Osteocyte (in vitro differentiated cells): ENCODE results near the gene POLR3K. TPM values are rescaled to one million over a fixed set of nuclear protein-coding genes. Genes with fewer than 3 reads are reported as not detected.

Experiments
- DNase-seq: peaks from one replicate; pipeline ENCODE4 v3.0.0; 2021; ENCODE audit warnings: mixed read lengths; ENCODE audit not compliant: unreplicated experiment; ENCODE audit errors: extremely low spot score
- H3K27ac Mint-ChIP-seq: one replicate; pipeline ENCODE4 v1.8.0; 2021; ENCODE audit warnings: mild to moderate bottlenecking, mixed read lengths; ENCODE audit not compliant: unreplicated experiment
- H3K27me3 Mint-ChIP-seq: one replicate; pipeline ENCODE4 v1.8.0; 2021; ENCODE audit warnings: mixed read lengths; ENCODE audit not compliant: unreplicated experiment
- H3K36me3 Mint-ChIP-seq: one replicate; pipeline ENCODE4 v1.8.0; 2021; ENCODE audit warnings: mixed read lengths; ENCODE audit not compliant: unreplicated experiment
- H3K4me1 Mint-ChIP-seq: one replicate; pipeline ENCODE4 v1.8.0; 2021; ENCODE audit warnings: mixed read lengths; ENCODE audit not compliant: unreplicated experiment
- H3K4me3 Mint-ChIP-seq: one replicate; pipeline ENCODE4 v1.8.0; 2021; ENCODE audit warnings: mild to moderate bottlenecking, moderate library complexity, mixed read lengths; ENCODE audit not compliant: unreplicated experiment
- H3K9me3 Mint-ChIP-seq: one replicate; pipeline ENCODE4 v1.8.0; 2021; ENCODE audit warnings: mixed read lengths; ENCODE audit not compliant: unreplicated experiment
- total RNA-seq: library from RNA; stranded (reverse); gene quantifications from 2 replicates; pipeline ENCODE4 v1.2.1, GENCODE V29; 2021
- TF ChIP-seq, protein P1 (sequence below): fragments of 200-600 bp; sonication (generic); IDR thresholded peaks from 2 replicates; pipeline ENCODE4 v1.5.0; 2021; ENCODE audit warnings: antibody characterized with exemption, mild to moderate bottlenecking, moderate library complexity

Gene POLR3K
- total RNA-seq, 1 donor from 2014 or later: 10.3 TPM

- peak overlapping the region; percentile 82 for H3K4me3 Mint-ChIP-seq
- H3K9me3 Mint-ChIP-seq: no peaks in the 10 kb centered on the region
- no peak for DNase-seq
- TF ChIP-seq, protein P1, sequence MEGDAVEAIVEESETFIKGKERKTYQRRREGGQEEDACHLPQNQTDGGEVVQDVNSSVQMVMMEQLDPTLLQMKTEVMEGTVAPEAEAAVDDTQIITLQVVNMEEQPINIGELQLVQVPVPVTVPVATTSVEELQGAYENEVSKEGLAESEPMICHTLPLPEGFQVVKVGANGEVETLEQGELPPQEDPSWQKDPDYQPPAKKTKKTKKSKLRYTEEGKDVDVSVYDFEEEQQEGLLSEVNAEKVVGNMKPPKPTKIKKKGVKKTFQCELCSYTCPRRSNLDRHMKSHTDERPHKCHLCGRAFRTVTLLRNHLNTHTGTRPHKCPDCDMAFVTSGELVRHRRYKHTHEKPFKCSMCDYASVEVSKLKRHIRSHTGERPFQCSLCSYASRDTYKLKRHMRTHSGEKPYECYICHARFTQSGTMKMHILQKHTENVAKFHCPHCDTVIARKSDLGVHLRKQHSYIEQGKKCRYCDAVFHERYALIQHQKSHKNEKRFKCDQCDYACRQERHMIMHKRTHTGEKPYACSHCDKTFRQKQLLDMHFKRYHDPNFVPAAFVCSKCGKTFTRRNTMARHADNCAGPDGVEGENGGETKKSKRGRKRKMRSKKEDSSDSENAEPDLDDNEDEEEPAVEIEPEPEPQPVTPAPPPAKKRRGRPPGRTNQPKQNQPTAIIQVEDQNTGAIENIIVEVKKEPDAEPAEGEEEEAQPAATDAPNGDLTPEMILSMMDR: no peak
- no peaks in the 10 kb centered on the region for H3K27me3 Mint-ChIP-seq
- H3K4me1 Mint-ChIP-seq: peaks cover 78% of the 10 kb centered on the region
- no peaks in the 10 kb centered on the region for H3K36me3 Mint-ChIP-seq
- H3K27ac Mint-ChIP-seq: peak overlapping the region; percentile 90
Observed at GRCh38 chr16:71540-72401, 18.4 kb upstream of the POLR3K start.

GRCh38 chr16:71210-71539 lies 17.8 kb upstream of the POLR3K start:
- H3K27ac Mint-ChIP-seq: peak overlapping the region; percentile 90
- H3K4me1 Mint-ChIP-seq: peaks cover 72% of the 10 kb centered on the region
- no peaks in the 10 kb centered on the region for H3K27me3 Mint-ChIP-seq
- H3K4me3 Mint-ChIP-seq: peak overlapping the region; percentile 82
- H3K9me3 Mint-ChIP-seq: no peaks in the 10 kb centered on the region
- TF ChIP-seq, protein P1: no peak
- no peaks in the 10 kb centered on the region for H3K36me3 Mint-ChIP-seq
- no peak for DNase-seq

- no peaks in the 10 kb centered on the region for H3K9me3 Mint-ChIP-seq
- H3K4me1 Mint-ChIP-seq: peaks cover 60% of the 10 kb centered on the region
- no peaks in the 10 kb centered on the region for H3K27me3 Mint-ChIP-seq
- TF ChIP-seq, protein P1: no peak
- H3K4me3 Mint-ChIP-seq: peak overlapping the region; percentile 18
- DNase-seq: no peak
- peak overlapping the region; percentile 75 for H3K27ac Mint-ChIP-seq
- H3K36me3 Mint-ChIP-seq: peaks cover 2% of the 10 kb centered on the region
Observed at GRCh38 chr16:69181-69580, 15.8 kb upstream of the POLR3K start.

DNA sequence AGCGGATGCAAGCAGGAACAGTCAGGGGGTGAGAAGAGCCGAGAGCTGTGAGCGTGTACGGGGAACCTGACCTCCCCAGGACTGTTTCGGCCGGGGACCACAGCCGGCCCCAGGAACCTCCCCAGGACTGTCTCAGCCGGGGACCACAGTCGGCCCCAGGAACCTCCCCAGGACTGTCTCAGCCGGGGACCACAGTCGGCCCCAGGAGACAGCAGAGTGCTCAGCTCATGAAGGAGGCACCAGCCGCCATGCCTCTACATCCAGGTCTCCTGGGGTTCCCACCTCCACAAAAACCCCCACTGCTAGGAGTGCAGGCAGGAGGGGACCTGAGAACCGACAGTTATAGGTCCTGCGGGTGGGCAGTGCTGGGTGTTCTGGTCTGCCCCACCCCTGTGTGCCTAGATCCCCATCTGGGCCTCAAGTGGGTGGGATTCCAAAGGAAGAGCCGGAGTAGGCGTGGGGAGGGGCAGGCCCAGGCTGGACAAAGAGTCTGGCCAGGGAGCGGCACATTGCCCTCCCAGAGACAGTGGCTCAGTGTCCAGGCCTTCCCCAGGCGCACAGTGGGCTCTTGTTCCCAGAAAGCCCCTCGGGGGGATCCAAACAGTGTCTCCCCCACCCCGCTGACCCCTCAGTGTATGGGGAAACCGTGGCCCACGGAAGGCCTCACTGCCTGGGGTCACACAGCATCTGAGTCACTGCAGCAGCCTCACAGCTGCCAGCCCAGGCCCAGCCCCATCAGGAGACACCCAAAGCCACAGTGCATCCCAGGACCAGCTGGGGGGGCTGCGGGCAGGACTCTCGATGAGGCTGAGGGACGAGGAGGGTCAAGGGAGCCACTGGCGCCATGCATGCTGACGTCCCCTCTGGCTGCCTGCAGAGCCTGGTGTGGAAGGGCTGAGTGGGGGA lies 14.7 kb upstream of the POLR3K start:
- H3K4me3 Mint-ChIP-seq: no peak overlapping the region
- peaks cover 50% of the 10 kb centered on the region for H3K4me1 Mint-ChIP-seq
- no peaks in the 10 kb centered on the region for H3K9me3 Mint-ChIP-seq
- peaks cover 4% of the 10 kb centered on the region for H3K36me3 Mint-ChIP-seq
- H3K27ac Mint-ChIP-seq: peak overlapping the region; percentile 66
- H3K27me3 Mint-ChIP-seq: no peaks in the 10 kb centered on the region
- TF ChIP-seq, protein P1: no peak
- DNase-seq: no peak
